Activated naive CD4-positive, alpha-beta T cell treated with Interleukin-2 at 50 U/mL for 16 hours (primary cell): ENCODE data around the gene INS.
A peak's percentile ranks its signal among the peaks of the same experiment; 100 is the strongest.

Source experiments
- DNase-seq: peaks from one replicate; pipeline ENCODE4 v3.0.0-alpha.2; 2020

Gene INS

GRCh38 chr11:2164861-2165555, 4.0 kb upstream of the INS start:
- no peak for DNase-seq

- DNase-seq, result no peak
Observed at GRCh38 chr11:2164081-2164480, 3.1 kb upstream of the INS start.

DNA sequence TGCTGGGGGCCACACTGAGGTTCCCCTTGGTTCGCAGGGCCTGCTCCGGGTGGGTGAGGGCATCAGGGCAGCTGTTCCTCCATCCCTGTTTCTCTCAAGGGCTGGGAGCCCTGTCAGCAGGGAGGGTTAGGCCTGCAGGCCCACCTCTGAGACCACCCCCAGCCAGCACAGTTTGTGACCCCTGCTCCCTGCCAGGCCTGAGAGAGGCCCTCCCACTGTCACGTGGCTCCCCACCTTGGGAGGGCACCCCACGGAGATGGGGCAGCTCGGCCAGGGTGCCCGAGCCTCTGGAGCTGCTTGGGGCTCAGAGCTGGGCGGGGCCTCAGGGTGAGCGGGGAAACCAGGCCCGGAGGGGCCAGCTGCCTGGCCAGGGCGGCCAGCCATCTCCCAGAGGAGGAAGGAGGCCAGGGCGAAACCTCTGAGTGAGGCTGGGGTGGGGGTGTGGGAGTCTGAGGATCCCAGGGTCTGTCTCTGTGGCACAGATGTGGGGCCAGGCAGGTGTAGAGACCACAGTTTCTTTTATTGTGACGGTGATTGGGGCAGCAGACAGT, 2.5 kb upstream of the INS start:
- no peak for DNase-seq

- DNase-seq, result no peak
Observed at GRCh38 chr11:2159536-2160413, 1.2 kb downstream of the INS start.

GRCh38 chr11:2158966-2159365, 2.0 kb downstream of the INS start:
- no peak for DNase-seq

GRCh38 chr11:2158296-2158737, 2.7 kb downstream of the INS start:
- no peak for DNase-seq

DNA sequence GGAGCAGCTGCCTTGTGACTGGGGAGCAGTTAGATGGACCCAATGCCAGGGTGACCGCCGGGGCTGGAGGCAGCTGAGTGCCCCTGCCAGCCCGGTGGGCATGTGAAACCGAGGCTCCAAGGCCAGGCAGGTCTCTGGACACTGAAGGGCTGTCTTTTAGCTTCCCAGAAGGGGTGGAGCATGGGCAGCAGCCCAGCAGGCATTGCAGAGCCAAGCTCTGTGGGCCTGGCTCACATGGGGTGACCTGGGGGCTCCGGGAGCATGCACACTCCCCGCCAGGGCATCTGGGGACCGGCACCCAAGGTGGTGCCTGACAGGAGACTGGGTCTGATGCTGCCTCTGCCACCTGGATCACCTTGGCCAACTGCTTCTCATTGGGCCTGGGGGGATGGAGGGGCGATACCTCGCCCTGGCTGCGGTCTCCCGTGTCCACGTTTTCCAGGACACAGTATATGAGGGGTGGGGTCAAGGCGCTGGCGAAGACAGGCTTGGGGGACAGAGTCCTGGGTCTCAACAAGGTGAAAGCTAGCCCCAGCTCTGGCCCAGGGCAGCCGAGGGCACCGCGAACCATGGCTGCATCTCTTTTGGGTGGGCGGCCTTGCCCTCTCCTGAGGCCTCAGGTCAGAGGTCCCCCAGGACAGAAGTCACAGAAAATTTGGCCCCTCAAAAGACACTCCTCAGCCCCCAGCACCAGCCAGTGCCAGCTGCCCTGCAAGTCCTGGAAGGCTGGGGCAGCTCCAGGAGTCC, 3.5 kb downstream of the INS start:
- DNase-seq, result no peak

DNA sequence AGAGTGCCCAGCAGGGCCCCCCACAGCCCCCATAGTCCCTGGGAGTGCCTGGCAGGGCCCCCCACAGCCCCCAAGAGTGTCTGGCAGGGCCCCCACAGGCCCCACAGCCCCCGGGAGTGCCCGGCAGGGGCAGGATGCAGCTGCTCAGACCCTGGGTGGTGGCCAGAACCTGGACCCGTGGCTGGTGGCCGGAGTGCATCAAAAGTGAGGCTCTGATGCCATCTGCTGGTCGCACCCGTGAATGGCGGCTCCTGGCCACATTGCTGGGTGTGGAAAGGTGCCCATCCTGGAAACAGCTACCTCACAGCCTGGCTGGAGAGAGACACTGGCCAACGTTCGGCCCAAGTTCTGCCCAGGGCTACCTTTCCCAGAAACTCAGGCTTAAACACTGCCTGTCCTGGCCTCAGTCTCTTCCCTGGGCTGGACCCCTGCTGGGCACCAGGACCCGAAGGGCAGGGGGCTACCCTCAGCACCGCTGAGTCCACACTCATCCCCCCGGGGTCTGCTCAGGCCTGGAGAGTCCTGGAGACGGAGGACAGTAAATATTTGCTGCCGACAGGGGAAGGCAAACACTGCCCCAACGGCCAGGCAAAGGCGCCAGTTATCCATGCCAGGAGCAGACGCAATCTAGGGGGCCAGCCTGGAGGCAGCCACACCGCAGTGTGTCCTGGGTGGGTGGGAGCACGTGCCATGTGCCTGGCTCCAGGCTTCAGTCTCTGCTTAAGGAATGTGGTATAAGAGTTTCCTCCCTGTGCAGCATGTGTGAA, 4.4 kb downstream of the INS start:
- DNase-seq, result peak; percentile 60

DNA sequence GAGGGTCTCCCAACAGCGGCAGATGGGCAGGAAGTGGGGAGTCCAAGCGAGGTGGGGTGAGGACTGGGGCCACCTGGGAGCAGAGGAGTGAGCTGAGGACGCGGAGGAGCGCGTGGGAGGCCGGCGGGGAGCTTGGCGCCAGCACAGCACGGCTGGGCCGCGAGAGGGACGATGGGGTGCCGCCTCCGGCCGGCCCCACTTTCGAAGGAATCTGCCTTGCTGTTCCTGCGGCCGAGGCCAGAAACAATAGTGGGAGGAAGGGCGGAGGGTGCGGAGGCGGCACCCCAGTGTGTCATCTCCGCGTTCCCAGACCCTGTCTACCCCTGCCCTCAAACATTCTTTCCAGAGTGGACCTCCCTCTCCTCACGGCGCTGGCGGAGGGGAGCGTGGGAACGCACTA, 5.5 kb downstream of the INS start:
- no peak for DNase-seq

- no peak for DNase-seq
Observed at GRCh38 chr11:2154889-2155288, 6.1 kb downstream of the INS start.

- DNase-seq, result no peak
Observed at GRCh38 chr11:2154195-2154585, 6.8 kb downstream of the INS start.

DNA sequence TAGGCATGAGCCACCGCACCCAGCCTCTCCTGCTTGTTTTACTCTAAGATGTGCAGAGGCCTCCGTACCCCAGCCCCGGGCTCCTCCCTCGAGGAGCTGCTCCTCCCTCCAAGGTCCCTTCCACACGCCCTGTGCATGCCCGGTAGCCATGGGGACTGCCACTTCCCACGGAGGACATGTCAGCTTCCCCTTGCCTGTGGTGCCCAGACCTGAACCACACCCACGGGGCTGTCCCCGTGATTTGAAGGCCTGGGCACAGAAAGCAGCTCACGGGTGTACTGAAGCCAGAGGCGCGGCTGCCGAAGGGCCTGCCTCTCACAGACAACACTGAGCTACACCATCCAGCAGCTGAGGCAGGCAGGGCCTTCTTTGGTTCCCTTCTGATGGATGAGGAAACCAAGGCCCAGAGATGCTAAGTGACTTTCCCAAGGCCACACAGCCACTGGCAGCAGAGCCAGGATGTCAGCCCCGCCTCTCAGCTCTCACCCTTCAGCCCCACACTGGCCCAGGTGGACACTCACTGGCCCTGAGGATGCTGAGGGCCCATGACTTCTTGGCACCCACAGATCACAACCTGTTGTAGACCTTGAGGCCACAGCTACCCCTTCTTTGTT, 7.3 kb downstream of the INS start:
- DNase-seq, result no peak

DNA sequence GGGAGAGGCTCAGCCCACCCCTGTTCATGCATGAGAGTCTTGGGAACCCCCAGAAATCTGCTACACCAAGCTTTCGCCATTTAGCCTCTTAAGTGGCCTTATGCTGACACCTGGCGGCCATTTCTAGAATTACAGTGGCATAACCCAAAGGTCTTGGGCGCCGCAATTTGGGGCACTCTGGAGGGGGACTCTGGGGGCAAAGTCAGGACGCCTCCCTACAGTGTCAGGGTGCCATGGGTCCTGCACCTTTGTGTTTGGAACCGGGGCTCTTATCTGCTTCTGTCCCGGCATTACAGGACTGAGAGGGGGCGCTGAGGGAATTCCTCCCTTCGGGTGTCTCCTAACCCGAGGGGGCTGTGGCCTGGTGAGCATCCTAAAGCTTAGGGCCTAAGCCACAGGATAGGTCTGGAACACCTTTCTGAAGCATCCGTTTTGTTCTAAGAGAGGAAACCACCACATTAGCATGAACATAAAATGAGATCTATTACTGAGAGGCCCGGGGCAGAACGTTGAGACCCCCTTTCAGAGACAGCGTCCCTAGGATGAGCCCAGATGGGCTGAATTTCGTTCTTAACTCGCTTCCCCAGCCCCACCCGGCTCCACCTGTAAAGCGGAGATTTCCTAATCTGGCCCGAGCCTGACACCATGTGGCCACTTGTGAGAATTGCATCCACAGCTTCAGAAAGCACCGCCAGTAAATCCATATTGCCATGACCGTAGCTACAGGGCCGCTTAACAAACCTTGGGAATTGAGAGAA, 9.3 kb downstream of the INS start:
- DNase-seq, result peak; percentile 83

GRCh38 chr11:2149864-2150847, 10.9 kb downstream of the INS start:
- DNase-seq, result no peak

- no peak for DNase-seq
Observed at GRCh38 chr11:2149460-2149859, 11.5 kb downstream of the INS start.

GRCh38 chr11:2148595-2148994, 12.4 kb downstream of the INS start:
- DNase-seq, result no peak

GRCh38 chr11:2147391-2147790, 13.6 kb downstream of the INS start:
- no peak for DNase-seq

DNA sequence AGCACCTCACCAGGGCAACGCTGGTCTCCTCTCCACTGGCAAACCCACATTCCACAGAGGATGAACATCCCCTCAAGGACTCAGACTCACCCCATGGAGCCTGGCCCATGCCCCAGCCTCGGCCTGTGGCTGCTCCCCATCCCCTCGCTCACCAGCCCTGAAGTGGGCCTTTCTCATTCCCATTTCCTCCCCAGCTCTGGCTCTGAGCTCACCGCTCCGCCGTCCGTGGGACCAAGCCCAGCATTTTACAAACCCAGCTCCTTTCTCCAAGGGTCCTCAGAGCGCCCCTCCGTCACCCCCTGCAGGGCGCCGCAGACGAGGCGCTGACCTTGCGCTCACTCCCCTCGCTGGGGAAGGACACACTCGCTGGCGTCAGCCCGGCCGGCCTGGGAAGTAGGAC, 15.0 kb downstream of the INS start:
- no peak for DNase-seq

- no peak for DNase-seq
Observed at GRCh38 chr11:2144544-2145248, 16.3 kb downstream of the INS start.
